Kidney epithelial cell (primary cell): Measurements from ENCODE around the gene CLIC4. TPM values are rescaled to one million over a fixed set of nuclear protein-coding genes. Genes with fewer than 3 reads are reported as not detected.

Source experiments
- DNase-seq: peaks from one replicate; pipeline ENCODE4 v3.0.0-alpha.2; 2010; ENCODE audit warnings: low read depth
- H3K27me3 ChIP-seq: 2 replicates; pipeline ENCODE4 v1.6.0; 2011; ENCODE audit warnings: low read length; ENCODE audit not compliant: control insufficient read depth, insufficient read depth
- H3K36me3 ChIP-seq: 2 replicates; pipeline ENCODE4 v1.5.1; 2011; ENCODE audit warnings: low read length; ENCODE audit not compliant: control insufficient read depth, insufficient read depth
- H3K4me3 ChIP-seq: 2 replicates; pipeline ENCODE4 v1.5.1; 2011; ENCODE audit warnings: low read depth, mild to moderate bottlenecking, control low read depth, low read length
- CTCF ChIP-seq: IDR thresholded peaks from 2 replicates; pipeline ENCODE4 v1.5.1; 2011; ENCODE audit warnings: mild to moderate bottlenecking, moderate library complexity, low read length, control low read depth, inconsistent platforms; ENCODE audit not compliant: insufficient read depth, poor library complexity, severe bottlenecking
- total RNA-seq: library from RNA; depleted of rRNA; stranded (reverse); fragments of >200 nt; gene quantifications from 2 replicates; pipeline ENCODE4 v1.2.3, GENCODE V29; 2015

Gene CLIC4
- total RNA-seq, 1 donor from 2014 or later: 224 TPM

- H3K36me3 ChIP-seq: no peaks in the 10 kb centered on the region
- no peak overlapping the region for H3K4me3 ChIP-seq
- peaks cover 34% of the 10 kb centered on the region for H3K27me3 ChIP-seq
- no peak for DNase-seq
- no peak for TF ChIP-seq CTCF
These were observed 120.3 kb downstream of the CLIC4 start for GRCh38 chr1:24865587-24865986.

GRCh38 chr1:24866211-24867083 is 121.2 kb downstream of the CLIC4 start:
- no peaks in the 10 kb centered on the region for H3K36me3 ChIP-seq
- no peak overlapping the region for H3K4me3 ChIP-seq
- no peak for TF ChIP-seq CTCF
- DNase-seq: no peak
- peaks cover 28% of the 10 kb centered on the region for H3K27me3 ChIP-seq

DNA sequence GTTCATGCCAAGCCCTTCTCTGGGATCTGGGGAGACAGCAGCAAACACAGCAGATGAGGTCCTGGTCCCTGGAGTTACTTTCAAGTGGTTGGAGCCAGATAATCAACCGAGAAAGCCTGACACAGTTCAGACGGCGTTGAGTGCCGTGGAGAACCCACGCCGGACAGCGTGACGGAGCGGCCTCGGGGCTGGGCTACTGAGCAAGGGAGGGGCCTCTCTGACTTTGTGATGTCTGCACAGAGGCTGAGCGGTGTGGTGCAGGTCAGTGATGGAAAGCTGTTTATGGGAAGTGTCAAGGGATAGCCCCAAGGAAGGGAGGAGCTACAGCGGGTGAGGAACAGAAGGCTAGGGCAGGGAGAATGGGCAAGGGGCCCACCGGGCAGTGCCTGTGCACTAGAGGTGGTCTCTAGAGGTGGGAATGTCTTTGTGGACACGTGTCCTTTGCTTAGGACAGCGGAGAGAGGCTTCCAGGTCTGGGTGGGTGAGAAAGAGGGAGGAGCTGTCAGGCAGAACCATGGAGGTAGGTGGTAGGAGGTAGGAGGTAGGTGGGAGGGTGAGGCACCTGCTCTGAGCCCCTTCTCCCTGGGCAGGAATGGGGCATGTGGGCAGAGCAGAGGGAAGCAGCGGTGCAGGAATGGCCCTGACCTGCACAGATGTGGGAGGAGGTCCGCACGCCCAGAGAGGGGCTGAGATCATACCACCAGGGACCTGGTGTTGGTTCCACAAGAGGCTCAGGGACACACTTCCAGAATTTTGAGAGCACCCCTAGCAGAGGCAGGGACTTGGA is 122.0 kb downstream of the CLIC4 start:
- Histone ChIP-seq H3K27me3 (peaks cover 20% of the 10 kb centered on the region), H3K4me3 (no peak overlapping the region)
- TF ChIP-seq CTCF: no peak

DNA sequence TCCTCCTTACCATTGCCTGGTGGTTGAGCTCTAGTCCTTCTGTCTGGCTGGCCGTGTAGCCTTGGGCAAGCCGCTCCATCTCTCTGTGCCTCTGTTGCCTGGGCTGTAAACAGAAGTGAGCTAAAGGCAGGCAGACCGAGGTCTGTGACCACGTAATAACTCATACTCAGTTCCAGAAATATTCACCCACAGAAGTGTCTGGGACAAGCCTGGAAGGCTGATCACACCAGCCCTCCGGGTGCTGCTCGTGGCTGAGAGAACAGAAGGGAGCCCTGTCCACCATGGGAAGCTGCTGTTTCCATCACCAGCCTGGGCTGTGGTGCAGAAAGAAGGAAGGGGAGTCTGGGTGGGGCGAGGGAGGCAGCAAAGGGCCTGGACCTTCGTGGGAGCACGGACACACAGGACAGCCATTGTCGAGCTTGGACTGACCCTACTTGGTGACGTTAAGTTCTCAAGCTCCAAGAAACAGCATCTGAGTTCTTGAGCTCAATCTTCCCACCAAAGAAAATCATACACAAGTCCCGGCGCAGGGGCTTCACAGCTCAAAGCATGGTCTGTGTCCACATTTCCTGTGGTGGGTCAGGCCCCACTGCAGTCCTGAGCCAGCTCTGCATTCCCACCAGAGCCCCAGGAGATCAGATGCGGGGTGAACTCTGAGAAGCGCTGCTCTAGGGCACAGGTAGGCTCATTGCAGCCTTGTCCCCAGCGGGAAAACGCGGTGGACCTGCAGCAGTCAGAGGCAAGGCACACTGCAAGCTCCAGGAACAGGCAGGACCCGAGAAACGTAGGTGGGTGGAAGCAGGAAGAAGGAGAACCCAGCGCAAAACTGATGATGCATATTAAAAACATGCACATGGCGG is 123.0 kb downstream of the CLIC4 start:
- no peak for TF ChIP-seq CTCF
- H3K27me3 ChIP-seq: peaks cover 15% of the 10 kb centered on the region
- no peak for DNase-seq
- no peak overlapping the region for H3K4me3 ChIP-seq
- no peaks in the 10 kb centered on the region for H3K36me3 ChIP-seq

More for the DNA sequence above, 122.0 kb downstream of the CLIC4 start:
- no peak for DNase-seq
- H3K36me3 ChIP-seq: no peaks in the 10 kb centered on the region

GRCh38 chr1:24870551-24871195 is 125.4 kb downstream of the CLIC4 start:
- TF ChIP-seq CTCF: no peak

More at GRCh38 chr1:24870551-24871195, 125.4 kb downstream of the CLIC4 start:
- no peak for DNase-seq
- no peak overlapping the region for H3K4me3 ChIP-seq
- peaks cover 15% of the 10 kb centered on the region for H3K27me3 ChIP-seq
- no peaks in the 10 kb centered on the region for H3K36me3 ChIP-seq
